ENCODE measurements around the gene IL10RA.

DNA sequence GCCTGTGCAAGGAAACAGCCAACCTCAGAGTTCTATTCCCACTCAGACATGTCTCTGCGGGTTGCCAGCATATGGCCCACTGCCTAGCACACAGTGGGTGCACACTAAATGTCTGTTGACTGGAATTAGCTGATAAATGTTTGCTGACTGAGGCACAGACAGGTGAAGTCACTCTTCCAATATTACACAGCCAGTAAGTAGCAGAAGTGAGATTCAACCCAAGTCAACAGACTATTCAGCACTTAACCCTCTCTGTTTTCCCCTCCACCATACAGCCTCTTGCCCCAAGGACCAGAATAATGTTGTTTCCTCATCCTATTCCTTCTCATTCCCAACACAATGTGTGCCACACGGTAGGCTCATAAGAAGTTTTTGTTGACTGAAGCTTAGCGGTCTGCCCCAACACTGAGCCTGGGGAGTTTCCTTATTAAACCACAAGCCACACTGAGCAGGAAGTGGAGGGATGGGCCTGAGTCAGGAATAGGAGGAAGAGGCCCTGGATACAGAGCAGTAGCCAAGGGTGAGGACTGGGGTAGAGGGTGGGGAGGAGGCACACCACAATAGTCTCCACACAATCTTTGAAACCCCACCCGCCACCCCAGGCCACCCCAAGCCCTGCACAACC lies 15.7 kb upstream of the IL10RA start:
- TF ChIP-seq, protein P1, sequence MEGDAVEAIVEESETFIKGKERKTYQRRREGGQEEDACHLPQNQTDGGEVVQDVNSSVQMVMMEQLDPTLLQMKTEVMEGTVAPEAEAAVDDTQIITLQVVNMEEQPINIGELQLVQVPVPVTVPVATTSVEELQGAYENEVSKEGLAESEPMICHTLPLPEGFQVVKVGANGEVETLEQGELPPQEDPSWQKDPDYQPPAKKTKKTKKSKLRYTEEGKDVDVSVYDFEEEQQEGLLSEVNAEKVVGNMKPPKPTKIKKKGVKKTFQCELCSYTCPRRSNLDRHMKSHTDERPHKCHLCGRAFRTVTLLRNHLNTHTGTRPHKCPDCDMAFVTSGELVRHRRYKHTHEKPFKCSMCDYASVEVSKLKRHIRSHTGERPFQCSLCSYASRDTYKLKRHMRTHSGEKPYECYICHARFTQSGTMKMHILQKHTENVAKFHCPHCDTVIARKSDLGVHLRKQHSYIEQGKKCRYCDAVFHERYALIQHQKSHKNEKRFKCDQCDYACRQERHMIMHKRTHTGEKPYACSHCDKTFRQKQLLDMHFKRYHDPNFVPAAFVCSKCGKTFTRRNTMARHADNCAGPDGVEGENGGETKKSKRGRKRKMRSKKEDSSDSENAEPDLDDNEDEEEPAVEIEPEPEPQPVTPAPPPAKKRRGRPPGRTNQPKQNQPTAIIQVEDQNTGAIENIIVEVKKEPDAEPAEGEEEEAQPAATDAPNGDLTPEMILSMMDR (IDR thresholded peaks at IDR 0.05; ENCODE audit: low read depth, low read length): no peak
- no peak for TF ChIP-seq EZH2phosphoT487 (IDR thresholded peaks at IDR 0.05; ENCODE audit: low read depth)

Measured in OCI-LY3 (cell line).